GM19043 (cell line): ENCODE measurements around the gene ATG14.
A peak's percentile ranks its signal among the peaks of the same experiment; 100 is the strongest.
"Not testable (repeated sequence)": the region's sequence is repeated elsewhere in the genome, so short reads cannot be mapped to it uniquely, and the experiment has no call there.

Source experiments
- ATAC-seq: cut with Tn5 transposase; IDR thresholded peaks from one replicate; pipeline ENCODE4 v1.9.1; 2021; ENCODE audit warnings: low read depth; ENCODE audit not compliant: unreplicated experiment

The ATG14 gene

GRCh38 chr14:55411426-55412389, at the start of gene ATG14:
Gene ATG14 (minus strand): TSS chr14:55411830. CDS start chr14:55411822, 8 bp downstream.
- ATAC-seq = peak; percentile 92

GRCh38 chr14:55458800-55459515, 47.3 kb upstream of the ATG14 start:
- peak; percentile 60 for ATAC-seq

GRCh38 chr14:55457496-55457895, 45.9 kb upstream of the ATG14 start:
- no peak for ATAC-seq

DNA sequence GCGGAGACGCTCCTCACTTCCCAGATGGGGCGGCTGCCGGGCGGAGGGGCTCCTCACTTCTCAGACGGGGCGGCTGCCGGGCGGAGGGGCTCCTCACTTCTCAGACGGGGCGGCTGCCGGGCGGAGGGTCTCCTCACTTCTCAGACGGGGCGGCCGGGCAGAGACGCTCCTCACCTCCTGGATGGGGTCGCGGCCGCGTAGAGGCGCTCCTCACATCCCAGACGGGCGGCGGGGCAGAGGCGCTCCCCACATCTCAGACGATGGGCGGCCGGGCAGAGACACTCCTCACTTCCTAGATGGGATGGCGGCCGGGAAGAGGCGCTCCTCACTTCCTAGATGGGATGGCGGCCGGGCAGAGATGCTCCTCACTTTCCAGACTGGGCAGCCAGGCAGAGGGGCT, 44.8 kb upstream of the ATG14 start:
- not testable (repeated sequence) for ATAC-seq

DNA sequence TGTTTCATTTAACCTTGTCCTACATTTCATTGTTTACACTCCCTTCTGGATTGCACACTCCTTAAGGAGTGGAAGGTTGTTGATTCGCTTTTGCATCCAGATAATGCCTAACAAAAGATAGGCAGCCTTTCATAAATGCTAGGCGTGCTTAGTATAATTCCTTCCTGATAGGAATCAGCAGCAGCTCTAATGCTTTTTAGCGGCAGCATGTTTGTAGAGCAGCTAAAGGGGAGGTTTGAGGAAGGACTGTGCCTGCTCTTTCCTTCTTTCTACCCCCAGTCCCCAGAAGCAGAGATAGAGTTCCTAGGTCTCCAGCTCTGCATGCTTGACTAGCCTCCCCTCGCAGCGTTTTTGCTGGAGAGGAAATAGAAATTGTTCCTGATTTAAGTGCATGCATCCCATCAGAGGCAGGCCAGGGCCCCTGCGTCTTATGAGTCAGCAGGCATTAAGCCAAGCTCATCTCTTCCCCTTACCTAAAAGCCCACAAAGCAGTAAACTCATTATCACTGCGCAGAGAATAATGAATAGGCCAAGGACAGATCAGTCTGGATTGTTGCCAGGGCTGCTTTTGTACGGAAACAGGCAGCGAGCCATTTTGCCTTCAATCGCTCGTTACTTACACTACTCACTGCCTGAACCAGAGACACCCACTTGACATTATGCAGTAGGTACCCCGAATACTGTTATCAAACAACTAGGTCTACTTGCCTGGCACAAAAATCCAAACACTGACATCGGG, 42.8 kb upstream of the ATG14 start:
- ATAC-seq = no peak

GRCh38 chr14:55451950-55452349, 40.3 kb upstream of the ATG14 start:
- ATAC-seq = no peak

- ATAC-seq = no peak
Measured at GRCh38 chr14:55451398-55451797, 39.8 kb upstream of the ATG14 start.

- no peak for ATAC-seq
Measured at GRCh38 chr14:55450987-55451386, 39.4 kb upstream of the ATG14 start.

DNA sequence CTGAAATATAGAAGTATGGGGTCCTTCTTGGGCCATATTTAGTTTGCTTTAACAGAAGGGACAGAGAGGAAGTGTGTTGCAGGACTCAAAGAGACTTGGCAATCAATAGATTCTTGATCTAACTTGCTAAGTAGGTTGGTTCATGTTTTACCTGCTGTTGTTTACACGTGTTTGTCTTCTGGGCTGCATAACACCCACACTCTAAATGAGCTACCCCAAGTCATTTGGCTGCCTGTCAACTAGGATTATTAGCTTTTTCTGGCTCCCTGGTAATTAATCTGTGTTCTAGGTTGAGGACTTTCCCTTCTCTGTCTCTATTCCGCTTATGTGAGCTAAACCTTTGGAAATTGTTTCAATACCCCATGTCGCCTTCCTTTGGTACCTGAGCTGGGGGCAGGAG, 38.9 kb upstream of the ATG14 start:
- ATAC-seq = no peak

DNA sequence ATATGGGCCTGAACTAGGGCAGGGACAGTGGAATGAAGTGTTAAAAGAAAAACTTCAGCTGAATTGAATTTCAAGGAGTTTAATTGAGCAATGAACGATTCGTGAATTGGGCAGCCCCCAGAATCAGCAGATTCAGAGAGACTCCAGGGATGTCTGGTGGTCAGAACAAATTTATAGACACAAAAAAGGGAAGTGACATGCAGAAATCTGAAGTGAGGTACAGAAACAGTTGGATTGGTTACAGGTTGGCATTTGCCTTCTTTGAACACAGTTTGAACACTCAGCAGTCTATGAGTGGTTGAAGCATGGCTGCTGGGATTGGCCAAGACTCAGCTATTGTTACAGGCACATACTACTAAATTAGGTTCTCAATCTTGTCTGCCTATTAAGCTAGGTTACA, 38.5 kb upstream of the ATG14 start:
- no peak for ATAC-seq

DNA sequence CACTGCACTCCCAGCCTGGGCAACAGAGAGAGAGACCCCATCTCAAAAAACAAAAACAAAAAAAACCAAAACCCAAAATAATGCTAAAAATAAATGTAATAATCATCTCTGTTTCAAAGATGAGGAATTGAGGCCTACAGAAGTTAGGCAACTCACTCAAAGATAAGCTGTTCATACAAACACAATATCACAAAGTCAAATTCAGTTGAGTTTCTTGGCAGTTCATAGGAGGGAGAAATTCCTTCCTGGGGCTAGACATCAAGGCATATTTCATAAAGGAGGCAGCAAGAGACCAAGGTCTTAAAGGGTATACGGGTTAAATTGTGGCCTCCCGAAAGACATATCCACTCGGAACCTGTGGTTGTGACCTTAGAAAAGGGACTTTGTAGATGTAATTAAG, 37.5 kb upstream of the ATG14 start:
- no peak for ATAC-seq

GRCh38 chr14:55448141-55448614, 36.5 kb upstream of the ATG14 start:
- no peak for ATAC-seq

DNA sequence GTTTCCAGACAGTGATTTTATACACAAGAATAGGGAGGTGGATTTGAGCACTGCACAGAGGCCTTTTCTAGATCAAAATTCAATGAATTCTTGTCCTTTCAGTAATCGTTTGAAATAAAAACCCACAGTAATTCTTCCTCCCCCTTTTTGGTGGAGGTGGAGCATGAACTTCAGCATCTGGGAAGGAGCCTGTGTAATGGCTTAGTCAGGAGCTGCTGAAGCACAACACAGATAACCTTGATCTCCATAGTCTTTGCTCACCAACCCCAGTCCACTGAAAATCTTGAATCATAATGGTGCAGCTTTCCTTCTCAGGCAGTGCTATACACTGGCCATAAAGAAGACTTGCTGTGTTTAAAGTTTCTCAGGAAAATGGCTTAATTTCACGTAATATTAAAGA, 35.2 kb upstream of the ATG14 start:
- ATAC-seq = no peak

GRCh38 chr14:55446127-55446736, 34.6 kb upstream of the ATG14 start:
- ATAC-seq = no peak

DNA sequence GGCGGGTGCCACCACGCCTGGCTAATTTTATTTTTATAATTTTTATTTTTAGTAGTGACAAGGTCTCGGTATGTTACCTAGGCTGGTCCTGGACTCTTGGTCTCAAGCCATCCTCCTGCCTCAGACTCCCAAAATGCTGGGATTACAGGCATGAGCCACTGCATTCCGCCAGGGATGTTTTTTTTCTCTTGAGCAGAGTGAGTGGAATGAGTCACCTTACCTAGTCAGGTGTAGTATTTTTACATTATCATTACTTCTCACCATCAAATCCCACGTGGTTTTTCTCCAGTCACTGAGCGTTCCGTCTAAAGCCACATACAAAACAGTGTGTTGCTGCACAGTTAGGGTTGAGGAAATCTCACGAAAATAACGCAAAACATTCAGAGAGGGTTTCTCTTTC, 29.7 kb upstream of the ATG14 start:
- no peak for ATAC-seq

- ATAC-seq = no peak
Measured at GRCh38 chr14:55440385-55440784, 28.8 kb upstream of the ATG14 start, which contains the start of gene TBPL2. Gene TBPL2 (minus strand): TSS chr14:55440616. CDS start chr14:55440449, 167 bp downstream.

DNA sequence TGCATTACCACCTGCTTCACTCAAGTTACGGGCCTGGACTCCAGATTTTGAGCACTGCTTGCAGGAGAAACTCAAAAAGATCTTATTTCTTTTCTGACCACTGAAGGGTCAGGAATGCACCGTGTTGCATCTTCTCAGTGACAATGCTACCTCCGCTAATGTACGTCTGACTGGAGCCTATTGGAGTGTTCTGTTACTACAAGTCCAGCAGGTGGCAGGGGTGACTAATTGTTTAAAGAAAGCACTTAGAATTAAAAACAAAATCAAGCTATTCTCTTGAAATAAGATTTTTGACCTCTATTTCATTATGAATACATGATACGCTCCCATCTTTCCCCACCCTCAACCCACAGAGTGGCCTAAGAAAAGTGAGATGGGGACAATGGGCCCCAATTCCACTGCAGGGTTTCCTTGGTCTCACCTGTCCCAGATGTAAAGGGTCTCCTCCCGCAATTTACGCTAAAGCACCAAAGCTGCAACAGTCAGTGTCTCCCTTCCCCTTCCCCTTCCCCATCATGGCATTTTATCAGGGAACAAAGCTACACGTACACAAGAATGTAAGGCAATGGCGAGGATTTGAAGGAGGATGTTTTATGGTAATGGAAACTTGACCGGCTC, 26.5 kb upstream of the ATG14 start:
- no peak for ATAC-seq

GRCh38 chr14:55436931-55437330, 25.3 kb upstream of the ATG14 start:
- no peak for ATAC-seq

DNA sequence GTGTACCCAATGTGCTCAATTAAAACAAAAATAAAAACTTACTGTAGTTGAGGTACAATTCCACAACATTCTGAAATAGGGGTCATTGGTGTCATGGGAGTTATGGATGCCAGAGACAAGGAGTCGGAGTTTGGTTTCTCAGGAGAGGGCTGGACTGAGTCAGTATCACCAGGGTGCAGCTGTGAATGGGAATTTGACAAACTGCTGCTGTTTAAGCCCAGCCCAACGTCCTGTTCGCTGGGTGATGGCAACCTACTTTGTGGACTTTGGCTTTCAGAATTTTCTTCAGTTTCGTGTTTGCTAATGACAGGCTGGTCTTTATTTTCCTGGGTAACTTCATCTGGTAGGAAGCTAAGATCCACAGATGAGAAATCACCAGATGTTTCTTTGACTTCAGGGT, 24.9 kb upstream of the ATG14 start:
- no peak for ATAC-seq

DNA sequence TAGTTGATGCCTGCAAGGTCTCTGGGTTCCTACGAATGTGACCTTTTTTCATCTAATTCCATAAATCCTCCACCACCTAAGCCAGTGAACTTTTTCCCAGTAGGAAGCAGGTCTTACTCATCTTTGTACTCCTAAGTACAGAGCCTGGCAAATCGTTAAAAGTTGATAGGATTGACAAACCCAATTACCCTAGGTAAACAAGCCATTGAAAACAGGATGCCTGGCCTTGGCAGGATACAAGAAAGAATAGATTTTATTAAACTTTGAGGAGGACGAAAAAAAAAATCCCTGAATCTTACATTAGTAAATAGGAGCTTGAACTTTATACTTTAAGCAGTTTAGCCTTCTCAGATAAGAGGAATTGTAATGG, 23.2 kb upstream of the ATG14 start:
- ATAC-seq = no peak
